ENCODE data around the gene CYSLTR2.

DNA sequence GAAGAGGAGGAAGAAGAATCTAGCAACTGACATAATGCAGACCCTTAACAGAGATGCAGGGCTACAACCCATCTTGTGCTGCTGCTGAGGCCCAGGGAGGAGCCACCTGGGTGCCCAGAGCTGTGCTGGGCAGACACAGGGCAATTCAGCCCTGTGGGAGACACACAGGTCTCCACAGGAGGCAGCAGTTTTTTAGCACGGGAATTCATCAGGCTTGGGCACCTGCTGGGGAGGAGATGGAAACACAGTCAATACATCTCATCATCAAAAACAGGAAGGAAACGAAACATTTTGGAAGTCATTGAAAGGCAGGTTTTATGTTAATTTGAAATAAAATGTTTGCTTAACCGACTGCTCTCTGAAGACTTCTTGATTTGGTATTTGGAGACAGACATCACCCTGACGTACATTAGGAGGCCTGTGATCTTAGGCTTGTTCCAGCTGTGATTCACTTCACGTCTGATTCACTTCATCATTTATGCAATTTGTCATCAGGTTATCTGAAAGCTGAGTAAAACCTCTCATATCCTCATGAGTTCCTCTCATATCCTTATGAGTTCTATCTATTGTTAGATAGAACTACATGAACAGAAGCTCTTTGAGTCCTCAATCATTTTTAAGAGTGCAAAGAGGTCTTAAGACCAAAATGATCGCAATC lies 77.4 kb downstream of the CYSLTR2 start:
- TF ChIP-seq, protein P1, sequence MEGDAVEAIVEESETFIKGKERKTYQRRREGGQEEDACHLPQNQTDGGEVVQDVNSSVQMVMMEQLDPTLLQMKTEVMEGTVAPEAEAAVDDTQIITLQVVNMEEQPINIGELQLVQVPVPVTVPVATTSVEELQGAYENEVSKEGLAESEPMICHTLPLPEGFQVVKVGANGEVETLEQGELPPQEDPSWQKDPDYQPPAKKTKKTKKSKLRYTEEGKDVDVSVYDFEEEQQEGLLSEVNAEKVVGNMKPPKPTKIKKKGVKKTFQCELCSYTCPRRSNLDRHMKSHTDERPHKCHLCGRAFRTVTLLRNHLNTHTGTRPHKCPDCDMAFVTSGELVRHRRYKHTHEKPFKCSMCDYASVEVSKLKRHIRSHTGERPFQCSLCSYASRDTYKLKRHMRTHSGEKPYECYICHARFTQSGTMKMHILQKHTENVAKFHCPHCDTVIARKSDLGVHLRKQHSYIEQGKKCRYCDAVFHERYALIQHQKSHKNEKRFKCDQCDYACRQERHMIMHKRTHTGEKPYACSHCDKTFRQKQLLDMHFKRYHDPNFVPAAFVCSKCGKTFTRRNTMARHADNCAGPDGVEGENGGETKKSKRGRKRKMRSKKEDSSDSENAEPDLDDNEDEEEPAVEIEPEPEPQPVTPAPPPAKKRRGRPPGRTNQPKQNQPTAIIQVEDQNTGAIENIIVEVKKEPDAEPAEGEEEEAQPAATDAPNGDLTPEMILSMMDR (IDR thresholded peaks at IDR 0.05), result no peak
- no peak for TF ChIP-seq POLR2A (IDR thresholded peaks at IDR 0.05)
